Measurements from ENCODE around the gene NME4.
"Not testable (repeated sequence)": the region's sequence is repeated elsewhere in the genome, so short reads cannot be mapped to it uniquely, and the experiment has no call there.

NME4 gene

GRCh38 chr16:407253-407652, 10.3 kb downstream of the NME4 start:
- no peak for TF ChIP-seq ZNF274 (IDR thresholded peaks at IDR 0.05; ENCODE audit: low read depth, low read length)
- H3K4me3 ChIP-seq (ENCODE audit: low read length) = no peak overlapping the region

GRCh38 chr16:410516-411178, 13.6 kb downstream of the NME4 start:
- no peak overlapping the region for H3K4me3 ChIP-seq (ENCODE audit: low read length)
- no peak for TF ChIP-seq ZNF274 (IDR thresholded peaks at IDR 0.05; ENCODE audit: low read depth, low read length)

- no peak overlapping the region for H3K4me3 ChIP-seq (ENCODE audit: low read length)
- TF ChIP-seq ZNF274 (IDR thresholded peaks at IDR 0.05; ENCODE audit: low read depth, low read length) = no peak
These were observed 14.7 kb downstream of the NME4 start for GRCh38 chr16:411576-412265.

- no peak for TF ChIP-seq ZNF274 (IDR thresholded peaks at IDR 0.05; ENCODE audit: low read depth, low read length)
- no peak overlapping the region for H3K4me3 ChIP-seq (ENCODE audit: low read length)
These were observed 17.6 kb downstream of the NME4 start for GRCh38 chr16:414395-415169.

- H3K4me3 ChIP-seq (ENCODE audit: low read length) = not testable (repeated sequence)
These were observed 18.1 kb downstream of the NME4 start for GRCh38 chr16:415170-415498.

GRCh38 chr16:422179-422578, 25.2 kb downstream of the NME4 start:
- not testable (repeated sequence) for H3K4me3 ChIP-seq (ENCODE audit: low read length)

GRCh38 chr16:424033-424622, 27.1 kb downstream of the NME4 start:
- TF ChIP-seq ZNF274 (IDR thresholded peaks at IDR 0.05; ENCODE audit: low read depth, low read length) = no peak
- no peak overlapping the region for H3K4me3 ChIP-seq (ENCODE audit: low read length)

GRCh38 chr16:424623-425081, 27.7 kb downstream of the NME4 start:
- no peak for TF ChIP-seq ZNF274 (IDR thresholded peaks at IDR 0.05; ENCODE audit: low read depth, low read length)
- peak overlapping the region; percentile 70; the same call in 1 of the 2 replicates for H3K4me3 ChIP-seq (ENCODE audit: low read length)

- peak within 1 kb of the TSS; percentile 70 for H3K4me3 ChIP-seq (ENCODE audit: low read length)
- TF ChIP-seq ZNF274 (IDR thresholded peaks at IDR 0.05; ENCODE audit: low read depth, low read length) = no peak
These were observed 28.2 kb downstream of the NME4 start, which contains the start of gene RAB11FIP3 for GRCh38 chr16:425082-425718. RAB11FIP3 (plus strand) TSS chr16:425649; CDS start chr16:426007, 358 bp downstream.

- TF ChIP-seq ZNF274 (IDR thresholded peaks at IDR 0.05; ENCODE audit: low read depth, low read length) = no peak
- H3K4me3 ChIP-seq (ENCODE audit: low read length) = peak overlapping the region; percentile 61
These were observed 28.7 kb downstream of the NME4 start for GRCh38 chr16:425740-426114.

GRCh38 chr16:426115-426905, 29.3 kb downstream of the NME4 start:
- no peak for TF ChIP-seq ZNF274 (IDR thresholded peaks at IDR 0.05; ENCODE audit: low read depth, low read length)
- H3K4me3 ChIP-seq (ENCODE audit: low read length) = peak overlapping the region; percentile 61

- H3K4me3 ChIP-seq (ENCODE audit: low read length) = peak overlapping the region; percentile 61
- no peak for TF ChIP-seq ZNF274 (IDR thresholded peaks at IDR 0.05; ENCODE audit: low read depth, low read length)
These were observed 29.9 kb downstream of the NME4 start for GRCh38 chr16:426906-427249.

GRCh38 chr16:427250-427649, 30.3 kb downstream of the NME4 start:
- peak overlapping the region; percentile 61 for H3K4me3 ChIP-seq (ENCODE audit: low read length)
- TF ChIP-seq ZNF274 (IDR thresholded peaks at IDR 0.05; ENCODE audit: low read depth, low read length) = no peak
